Measurements from ENCODE around the gene YIPF5.

YIPF5 gene

DNA sequence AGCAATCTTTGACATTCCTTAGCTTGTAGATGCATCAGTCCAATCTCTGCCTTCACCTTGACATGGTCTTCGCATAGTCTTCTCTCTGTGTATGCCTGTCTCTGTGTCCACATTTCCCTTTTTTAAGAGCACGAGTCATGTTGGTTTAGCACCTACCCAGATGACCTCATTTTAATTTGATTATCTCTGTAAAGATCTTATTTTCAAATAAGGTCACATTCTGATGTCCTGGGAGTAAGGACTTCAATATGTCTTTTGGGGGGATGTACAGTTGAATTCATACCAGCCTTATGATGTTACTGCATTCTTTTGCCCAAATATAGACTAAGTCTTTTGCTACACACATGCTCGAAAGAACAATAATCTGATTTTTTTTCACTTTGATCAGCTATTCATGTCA lies 7.1 kb upstream of the YIPF5 start:
- DNase-seq = no peak

DNA sequence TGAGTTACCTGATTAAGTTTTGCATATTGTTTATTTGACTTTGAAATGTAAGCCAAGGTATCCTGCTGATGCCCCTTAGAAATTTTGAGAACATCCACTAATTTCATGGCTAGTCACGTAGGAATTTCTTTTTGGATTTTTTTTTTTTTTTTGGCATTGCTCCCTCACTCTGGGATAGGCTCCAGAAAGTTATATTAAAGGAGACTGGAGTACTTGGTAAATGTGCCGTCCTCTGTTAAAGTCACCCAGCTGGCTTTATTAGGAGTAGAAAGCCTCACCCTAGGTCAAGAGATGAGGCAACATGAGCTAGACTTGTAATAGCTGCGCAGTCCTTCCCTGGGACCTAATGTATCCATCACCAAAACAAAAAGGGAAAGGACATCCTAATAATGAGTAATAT lies 3.3 kb upstream of the YIPF5 start:
- no peak for DNase-seq

- no peak for DNase-seq
These were observed 569 bp downstream of the YIPF5 start for GRCh38 chr5:144169904-144170275.

GRCh38 chr5:144167998-144168397 lies 2.5 kb downstream of the YIPF5 start:
- DNase-seq = no peak

DNA sequence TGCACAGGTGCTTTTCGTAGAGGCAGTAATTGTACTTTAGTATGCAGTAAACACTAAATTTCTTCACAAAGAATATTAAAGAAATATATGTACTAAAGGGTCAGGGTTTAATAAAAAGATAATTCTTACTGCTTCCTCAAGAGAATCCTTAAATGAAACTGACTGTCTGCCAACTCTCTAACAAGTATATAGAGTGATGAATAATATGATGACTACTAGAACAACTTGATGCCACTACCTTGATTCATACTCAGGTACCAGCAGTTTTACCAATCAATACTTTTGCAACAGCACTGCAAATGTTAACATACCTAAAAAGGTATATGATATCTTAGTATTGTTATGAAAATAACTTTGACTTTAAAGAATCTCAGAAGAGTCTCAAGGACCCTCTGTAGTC lies 3.8 kb downstream of the YIPF5 start:
- DNase-seq = no peak

DNA sequence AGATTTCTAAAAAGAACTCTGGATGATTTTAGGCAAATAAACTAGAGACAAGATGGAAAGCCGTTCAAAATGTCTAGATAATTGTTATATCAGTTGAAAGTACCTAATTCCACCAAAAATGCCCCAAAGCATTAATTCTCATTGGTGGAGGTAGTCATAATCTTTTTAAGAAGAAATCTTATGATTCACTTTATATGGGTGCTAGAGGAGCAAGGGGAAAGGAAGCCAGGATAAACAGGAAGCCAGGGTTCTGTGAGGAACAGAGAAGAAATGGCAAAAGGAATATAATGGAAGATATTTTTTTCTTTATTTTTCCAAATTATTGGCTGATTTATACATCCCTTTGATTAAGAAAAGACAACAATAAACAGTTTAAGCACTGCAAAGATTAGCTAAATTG lies 7.8 kb downstream of the YIPF5 start:
- DNase-seq = no peak

DNA sequence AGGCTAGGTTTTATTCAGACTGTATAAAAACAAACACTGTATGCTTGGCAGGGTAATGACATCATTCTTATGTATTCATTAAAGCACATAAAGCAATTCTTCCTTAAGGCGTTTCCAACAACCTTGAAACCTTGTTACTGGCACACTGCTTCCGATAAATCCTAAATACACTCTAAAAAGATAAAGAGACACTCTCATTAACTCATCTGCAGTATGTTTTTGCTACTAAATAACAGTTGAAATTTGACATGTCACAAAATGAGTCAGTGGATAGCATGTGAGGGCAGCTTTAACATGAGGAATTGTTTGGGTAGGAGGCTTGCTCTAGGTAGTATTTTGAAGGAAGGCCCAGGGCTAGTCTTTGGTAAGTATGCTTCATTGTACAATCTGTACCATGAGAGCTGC lies 13.7 kb downstream of the YIPF5 start:
- peak; percentile 36 for DNase-seq

GRCh38 chr5:144151026-144151425 lies 19.4 kb downstream of the YIPF5 start:
- no peak for DNase-seq

GRCh38 chr5:144144956-144145751 lies 25.3 kb downstream of the YIPF5 start:
- DNase-seq = peak; percentile 91

DNA sequence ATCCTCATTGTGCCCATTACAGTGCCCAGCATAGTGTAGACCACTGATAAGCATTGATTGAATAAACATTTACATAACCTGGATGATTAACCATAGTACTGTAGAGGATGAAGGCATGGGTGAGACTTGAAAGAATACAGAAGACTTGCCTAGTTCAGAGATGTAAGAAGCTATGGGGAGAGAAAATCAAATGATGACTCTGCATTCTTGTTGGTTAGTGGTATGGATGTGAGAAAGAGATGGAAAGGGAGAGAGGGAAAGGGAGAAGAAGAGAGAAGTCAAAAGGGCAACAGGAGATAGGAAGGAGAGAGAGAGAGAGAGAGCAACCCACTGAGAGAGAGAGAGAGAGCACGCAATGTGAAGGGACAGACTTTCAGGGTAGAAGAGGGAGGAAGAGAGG lies 26.8 kb downstream of the YIPF5 start:
- DNase-seq = no peak

GRCh38 chr5:144142824-144143162 lies 27.7 kb downstream of the YIPF5 start:
- DNase-seq = no peak

- peak; percentile 78 for DNase-seq
These were observed 28.2 kb downstream of the YIPF5 start for GRCh38 chr5:144142139-144142823.

GRCh38 chr5:144141585-144141984 lies 28.9 kb downstream of the YIPF5 start:
- peak; percentile 49 for DNase-seq

DNA sequence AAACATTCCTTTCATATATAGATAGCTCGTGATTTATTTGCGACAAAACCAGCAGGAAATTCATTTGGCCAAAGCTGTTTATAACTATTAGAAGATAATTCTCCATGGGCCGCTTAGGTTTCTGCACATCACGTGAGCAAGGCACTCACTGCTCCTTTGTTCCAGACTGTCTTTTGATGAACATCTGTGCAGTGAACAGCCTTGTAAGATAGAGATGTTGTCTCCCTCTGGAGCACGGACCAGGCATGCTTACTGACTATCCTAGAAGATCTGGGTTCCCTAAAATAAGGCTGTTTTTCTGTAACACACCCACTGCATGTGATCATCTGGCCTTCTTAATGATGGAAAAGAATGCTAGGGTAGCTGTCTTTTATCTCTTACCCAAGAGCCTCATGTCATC lies 30.9 kb downstream of the YIPF5 start:
- peak; percentile 76 for DNase-seq

- DNase-seq = no peak
These were observed 35.2 kb downstream of the YIPF5 start for GRCh38 chr5:144135113-144135762.

DNA sequence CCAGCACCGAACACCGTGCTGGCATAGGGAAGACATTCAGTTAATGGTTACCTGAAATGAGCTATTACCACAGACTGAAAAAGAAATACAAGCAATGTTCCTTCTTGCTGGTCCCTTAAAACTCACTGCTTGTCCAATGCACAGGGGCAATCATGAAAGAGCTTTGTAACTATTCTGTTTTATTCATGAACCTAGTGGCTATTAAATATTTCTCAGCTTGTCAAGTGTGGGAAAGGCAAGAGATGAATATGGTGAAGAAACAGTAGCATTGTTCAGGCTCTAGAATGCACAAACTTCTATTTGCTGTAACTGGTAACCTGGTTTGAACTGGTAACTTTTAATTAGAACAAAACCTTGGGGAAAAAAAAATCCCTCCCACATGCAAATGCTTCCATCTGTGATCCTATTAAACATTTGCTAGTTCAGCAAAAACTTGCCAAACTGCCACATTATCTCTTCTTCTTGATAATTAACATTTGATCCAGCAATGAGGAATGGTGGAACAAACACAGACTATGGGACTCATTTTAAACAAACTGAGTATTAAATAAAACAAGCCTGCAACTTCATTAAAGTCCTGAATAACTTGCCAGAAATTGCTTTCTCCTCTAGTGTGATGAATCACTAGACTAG lies 36.1 kb downstream of the YIPF5 start:
- no peak for DNase-seq

GRCh38 chr5:144133050-144133633 lies 37.3 kb downstream of the YIPF5 start:
- no peak for DNase-seq

DNA sequence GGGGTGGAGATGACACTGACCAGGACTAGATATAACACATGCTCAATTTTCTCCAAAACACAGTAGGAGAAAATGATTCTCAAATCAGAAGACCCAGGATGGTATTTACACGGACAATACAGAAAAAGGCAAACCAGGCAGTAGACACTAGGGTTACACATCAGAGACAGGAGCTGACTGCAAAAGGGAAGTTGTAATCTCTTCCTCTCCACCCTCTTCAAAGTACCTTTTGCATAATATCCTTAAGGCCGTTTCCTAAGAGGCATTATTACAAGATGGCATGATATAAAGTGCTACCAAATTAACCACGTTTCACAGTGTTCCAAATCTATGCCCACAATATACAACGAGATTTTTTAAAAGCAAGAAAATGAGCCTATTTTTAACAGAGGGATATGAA lies 39.2 kb downstream of the YIPF5 start:
- no peak for DNase-seq

DNA sequence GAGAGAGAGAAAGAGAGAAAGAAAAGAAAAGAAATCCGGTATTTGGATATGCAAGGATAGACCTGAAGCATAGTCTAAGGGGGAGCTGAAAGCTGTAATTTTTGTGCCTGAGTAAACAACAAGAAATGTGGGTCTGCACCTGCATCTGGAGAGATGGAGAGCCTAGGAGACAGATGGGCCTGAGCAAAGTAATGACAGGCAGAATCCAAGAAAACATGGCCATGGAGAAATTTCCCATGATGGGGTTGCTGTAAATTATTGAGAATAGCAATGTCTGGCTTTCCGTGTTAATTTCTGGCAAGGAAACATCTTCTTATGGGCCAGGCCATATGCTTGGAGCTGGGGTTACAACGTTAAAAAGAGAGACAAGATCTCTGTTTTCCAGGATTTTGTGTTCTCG lies 40.2 kb downstream of the YIPF5 start:
- peak; percentile 74 for DNase-seq

DNA sequence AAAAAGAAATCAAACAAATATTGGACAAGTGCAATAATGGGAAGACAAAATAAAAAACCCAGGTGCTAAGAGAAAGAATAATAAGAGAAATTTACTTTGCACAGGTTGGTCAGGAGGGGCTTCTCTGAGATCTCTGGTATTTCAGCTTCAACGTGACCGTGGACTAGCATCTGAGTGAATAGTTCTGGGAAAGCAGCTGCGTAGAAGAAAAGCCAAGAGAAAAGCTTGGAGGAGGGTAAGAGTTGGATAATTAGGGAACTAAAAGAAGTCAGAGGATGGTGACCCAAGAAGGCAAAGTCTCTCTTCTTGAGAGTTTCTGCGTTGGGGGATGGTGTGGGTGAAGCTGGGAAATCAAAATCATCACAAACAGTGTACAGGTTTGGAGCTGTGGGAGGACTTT lies 41.6 kb downstream of the YIPF5 start:
- no peak for DNase-seq

DNA sequence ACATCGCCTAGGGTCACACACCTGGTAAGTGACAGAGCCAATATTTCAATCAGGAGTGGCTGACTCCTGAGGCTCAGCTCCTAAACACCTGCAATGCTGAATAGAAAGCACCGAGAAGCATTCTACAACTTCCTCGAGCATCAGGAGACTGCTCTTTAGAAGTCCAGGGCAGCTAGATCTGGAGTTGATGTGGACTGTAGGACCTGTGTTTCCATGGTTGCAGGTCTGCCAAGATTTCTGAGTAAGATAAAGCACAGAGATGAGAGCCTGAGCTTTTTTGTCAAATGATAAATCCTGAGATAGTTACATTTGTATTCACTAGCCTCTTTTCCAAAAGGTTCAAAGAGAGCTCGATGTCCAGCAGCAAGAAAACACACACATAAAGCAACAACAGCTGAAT lies 43.8 kb downstream of the YIPF5 start:
- no peak for DNase-seq

GRCh38 chr5:144125163-144125726 lies 45.2 kb downstream of the YIPF5 start:
- no peak for DNase-seq

DNA sequence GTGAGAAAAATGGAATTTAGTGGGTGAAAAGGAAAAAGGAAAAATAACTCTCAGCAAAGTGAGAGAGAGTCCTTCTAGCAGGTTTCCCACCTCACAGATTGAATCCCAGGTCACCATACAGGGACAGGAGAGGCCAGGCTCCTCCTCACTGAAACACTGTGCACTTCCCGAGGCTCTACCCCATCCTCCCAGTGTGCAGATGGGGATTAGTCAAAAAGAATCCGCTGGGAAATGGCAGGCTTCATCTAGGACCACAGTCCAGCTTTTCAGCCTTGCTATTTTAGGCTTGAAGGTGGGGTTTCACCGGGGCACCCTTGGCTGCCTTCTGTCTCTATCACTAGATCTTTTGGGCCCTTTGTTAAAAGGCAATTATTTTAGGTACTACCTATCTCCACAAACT lies 47.8 kb downstream of the YIPF5 start:
- DNase-seq = no peak

All from NCI-H69 (cell line).